Raji (cell line): ENCODE results near the gene TTC31.

Experiments used
- POLR2A ChIP-seq: IDR thresholded peaks from 2 replicates; pipeline ENCODE4 v1.6.1; 2011; ENCODE audit warnings: low read depth, low read length, control low read depth; ENCODE audit not compliant: insufficient read depth

Gene TTC31

DNA sequence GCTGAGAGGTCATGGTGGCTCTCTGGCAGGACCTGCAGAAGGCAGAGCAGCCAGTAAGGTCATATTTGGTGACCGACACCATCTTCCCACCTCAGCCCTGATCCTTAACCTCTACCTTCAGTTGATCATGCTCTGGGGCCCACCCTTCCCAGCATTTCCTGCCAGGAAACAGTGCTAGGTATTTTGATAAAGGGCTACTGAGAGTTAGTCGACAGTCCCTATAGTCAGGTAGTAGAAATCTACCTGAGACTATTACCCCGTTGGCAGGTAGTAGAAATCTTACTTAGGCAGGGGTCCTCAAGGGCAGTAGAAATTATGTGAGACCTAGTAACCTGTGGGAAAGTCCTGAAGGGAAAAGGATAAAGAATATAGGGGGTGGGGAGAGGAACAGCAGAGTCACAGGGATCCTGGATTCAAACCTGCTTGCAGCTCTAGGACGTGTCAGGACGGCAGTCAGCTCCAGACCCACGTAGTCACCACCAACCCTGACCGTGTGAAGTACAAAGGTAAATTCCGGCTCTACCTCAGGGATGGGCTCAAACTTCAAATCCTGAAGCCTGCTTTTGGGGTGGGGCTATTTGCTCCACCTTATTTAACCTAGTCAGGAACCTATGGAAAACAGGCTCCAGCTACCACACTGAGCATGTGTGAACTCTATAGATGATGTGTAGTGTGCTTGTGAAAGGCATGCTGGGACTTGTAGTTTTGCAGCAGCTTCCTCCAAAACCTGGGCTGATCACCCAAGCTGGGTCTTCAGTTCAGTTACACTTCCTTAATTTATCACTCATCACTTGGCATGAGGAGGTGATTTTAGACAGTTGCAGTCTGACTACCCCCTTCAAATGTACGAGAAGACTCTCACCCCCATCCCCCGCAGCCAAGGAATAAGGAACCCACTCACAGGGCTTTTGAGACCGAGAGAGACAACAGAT is 43.1 kb downstream of the TTC31 start, which contains the start of gene DQX1:
DQX1 (minus strand) TSS at position 515 of the 932 bp plus-strand sequence; CDS start at position 13, 502 bp downstream.
- TF ChIP-seq POLR2A, result peak; percentile 49

DNA sequence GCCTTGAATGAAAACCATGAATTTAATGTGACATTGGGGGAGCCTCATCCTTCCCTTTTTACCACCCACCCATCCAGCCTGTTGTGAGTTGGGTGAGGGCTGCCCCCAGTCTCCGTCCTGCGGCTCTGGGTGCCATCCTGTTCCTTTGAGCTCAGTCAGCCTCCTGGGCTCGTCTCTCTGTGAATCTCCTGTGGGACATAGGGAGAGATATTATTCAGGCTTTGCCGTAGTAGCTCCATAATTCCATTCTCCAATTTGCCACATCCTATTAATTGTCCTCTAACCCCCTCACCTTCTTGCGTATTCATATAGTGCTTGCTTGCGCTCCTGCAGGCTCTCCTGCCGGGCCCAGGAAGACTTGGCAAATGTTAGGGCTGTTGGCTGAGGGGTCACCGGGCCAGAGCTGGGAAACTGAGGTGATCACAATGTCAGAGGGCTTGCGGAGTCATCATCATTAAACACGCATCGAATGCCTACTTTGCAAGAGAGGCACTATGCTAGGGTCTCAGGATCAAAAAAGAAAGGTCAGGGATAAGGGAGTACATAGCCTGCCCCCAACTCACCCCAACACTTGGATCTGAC is 43.9 kb downstream of the TTC31 start:
- no peak for TF ChIP-seq POLR2A

DNA sequence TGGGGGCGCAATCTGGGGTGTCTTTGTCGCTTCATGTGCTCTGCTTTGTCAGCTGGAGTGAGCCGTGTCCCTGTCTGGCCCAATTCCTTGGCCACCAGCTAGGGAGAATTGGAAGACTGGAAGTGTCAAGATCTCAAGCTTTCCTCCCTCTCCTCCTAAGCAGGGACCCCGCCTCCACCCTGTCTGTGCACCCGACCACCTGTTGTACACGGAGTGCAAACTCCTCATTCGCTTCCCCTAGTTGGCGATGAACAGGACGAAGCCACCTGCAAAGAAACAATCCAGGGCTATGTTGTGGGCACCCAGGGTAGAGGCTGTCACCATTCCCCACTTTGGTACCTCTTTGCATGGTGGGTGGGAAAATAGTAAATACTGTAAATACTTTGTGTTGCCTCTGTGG is 44.9 kb downstream of the TTC31 start:
- no peak for TF ChIP-seq POLR2A

DNA sequence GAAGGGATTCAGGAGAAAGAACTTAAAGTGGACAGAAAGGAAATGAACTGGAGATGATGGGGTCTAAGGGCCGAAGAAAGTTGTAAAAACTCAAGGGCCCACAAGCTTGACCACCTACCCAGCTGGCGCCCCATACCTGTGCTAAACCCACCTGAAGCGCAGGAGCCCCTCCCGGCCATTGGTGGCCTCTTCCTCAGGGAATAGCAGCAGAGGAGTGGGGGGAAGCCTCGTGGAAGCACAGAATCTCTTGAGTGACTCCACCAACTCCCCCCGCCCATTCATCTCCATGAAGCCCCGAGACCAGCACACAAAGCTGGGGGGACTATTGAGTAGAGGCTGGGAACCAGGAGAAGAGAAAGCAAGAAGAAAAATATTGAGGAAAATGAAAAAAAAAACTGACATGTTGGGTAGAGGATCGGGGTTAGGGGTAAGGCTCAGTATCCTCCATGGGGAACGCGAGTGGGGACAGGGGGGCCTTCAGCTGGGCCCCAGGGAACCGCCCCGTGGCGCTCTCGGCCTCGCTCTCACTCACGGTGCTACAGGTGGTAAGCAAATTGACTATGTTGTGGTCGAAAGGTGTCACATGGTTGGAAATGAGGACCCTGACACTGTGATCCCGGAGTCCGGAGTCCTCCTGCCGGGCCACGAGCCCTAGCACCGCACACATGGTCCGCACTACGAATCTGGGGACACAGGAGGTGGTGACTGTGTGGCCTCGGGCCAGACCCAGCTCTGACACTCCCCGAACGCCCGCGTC is 45.9 kb downstream of the TTC31 start:
- no peak for TF ChIP-seq POLR2A

DNA sequence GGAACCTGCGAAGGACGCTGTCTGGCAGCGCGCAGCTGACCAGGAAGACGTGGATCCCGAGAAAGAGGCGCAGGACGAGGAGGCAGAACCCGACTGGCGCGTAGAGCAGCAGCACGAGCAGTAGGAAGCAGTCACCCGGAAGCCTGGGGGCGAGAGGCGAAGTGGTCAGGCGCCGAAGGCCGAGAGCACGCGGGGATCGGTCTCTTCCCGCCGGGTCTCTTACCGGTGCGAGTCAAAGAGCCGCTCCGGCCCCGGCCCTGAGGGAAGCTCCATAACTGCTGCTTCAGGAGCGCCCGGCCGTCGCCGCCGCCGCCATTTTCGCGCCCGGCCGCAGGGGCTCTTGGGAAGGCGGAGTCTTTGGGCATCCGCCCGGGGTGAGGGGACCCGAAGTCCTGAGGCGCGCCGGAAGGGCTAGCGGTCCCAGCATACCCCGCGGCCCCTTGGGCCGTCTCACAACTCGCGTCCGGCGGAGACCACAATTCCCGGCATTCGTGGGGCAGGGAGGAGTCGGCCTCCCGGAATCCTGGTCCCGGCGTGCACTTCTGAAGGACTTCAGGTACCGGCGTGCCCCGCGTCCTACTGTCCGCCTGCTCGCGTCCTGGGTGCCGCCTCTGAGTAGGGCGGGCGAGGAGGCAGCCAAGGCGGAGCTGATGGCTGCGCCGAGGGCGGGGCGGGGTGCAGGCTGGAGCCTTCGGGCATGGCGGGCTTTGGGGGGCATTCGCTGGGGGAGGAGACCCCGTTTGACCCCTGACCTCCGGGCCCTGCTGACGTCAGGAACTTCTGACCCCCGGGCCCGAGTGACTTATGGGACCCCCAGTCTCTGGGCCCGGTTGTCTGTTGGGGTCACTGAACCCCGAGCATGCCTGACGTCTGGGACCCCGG is 46.7 kb downstream of the TTC31 start, which contains the start of the genes AUP1 and HTRA2:
AUP1 (minus strand) TSS at position 350 of the 882 bp plus-strand sequence; CDS start at position 273, 77 bp downstream.
HTRA2 (plus strand) TSS at position 577 of the 882 bp plus-strand sequence; CDS start at position 651, 74 bp downstream.
- peak; percentile 67 for TF ChIP-seq POLR2A

DNA sequence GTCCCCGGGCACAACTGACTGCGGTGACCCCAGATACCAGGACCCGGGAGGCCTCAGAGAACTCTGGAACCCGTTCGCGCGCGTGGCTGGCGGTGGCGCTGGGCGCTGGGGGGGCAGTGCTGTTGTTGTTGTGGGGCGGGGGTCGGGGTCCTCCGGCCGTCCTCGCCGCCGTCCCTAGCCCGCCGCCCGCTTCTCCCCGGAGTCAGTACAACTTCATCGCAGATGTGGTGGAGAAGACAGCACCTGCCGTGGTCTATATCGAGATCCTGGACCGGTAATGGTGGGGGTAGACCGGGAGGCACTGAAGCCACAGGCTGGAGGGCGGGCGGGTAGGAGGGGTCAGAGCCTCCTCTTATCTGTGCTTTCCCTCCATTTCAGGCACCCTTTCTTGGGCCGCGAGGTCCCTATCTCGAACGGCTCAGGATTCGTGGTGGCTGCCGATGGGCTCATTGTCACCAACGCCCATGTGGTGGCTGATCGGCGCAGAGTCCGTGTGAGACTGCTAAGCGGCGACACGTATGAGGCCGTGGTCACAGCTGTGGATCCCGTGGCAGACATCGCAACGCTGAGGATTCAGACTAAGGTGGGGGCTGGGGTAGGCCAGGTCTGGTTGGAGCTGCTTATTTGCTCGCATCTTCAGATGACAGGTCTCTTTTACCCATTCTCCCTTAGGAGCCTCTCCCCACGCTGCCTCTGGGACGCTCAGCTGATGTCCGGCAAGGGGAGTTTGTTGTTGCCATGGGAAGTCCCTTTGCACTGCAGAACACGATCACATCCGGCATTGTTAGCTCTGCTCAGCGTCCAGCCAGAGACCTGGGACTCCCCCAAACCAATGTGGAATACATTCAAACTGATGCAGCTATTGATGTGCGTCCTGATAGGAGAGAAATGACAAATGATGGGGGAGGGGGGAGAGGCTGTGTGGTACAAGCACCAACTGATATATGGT is 47.6 kb downstream of the TTC31 start:
- peak; percentile 51; the same call in 1 of the 2 replicates for TF ChIP-seq POLR2A

DNA sequence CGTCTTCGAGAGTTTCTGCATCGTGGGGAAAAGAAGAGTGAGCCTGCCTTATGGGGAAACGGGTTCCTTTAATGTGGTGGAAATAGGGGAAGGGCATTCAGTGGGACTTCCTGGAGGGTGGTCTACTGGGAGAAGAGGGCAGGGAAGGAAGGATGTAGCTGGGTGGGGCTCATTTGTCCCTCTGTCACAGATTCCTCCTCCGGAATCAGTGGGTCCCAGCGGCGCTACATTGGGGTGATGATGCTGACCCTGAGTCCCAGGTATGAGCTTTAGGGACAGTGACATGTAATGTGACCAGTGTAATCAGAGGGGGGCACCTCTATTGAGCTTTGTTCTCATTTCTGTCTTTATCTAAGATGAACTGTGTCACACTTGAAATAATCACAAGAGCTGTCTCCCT is 48.8 kb downstream of the TTC31 start:
- TF ChIP-seq POLR2A, result no peak

DNA sequence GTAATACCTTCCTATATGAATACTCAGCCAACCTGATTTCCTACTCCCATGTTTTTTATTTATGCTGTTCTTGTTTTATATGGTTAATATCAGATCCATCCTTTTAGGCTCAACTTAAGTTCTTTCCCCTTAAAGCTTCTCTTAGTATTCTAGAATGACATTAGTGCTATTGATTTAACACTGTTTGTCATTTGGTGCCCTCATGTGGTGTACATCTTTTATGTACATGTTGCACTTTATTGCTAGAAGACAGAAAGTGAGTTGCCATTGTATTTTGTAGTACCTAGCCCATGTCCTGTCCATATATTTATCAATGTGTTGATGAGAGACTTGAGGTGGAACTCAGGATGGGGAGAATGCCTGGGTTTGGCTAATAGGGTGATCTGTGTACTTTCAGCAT is 49.3 kb downstream of the TTC31 start:
- TF ChIP-seq POLR2A, result no peak

DNA sequence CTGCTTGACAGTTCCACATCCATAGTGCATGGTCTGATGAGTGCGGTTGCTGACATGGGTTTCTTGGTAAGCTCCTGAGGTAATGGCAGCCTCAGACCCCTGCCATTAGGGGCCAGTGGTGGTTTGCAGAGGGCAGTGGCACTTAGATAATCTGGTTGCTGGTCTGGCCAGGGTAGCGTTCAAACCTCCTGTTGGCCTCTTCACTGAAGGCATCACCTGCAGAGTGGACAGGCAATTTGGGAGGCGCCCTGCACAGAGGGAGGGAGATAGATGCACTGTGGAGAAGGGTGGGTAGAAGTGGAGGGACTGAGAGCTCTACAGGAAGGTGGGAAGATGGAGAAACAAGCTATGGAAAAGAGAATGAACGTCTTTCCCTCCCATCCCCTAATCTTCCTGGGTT is 50.6 kb downstream of the TTC31 start:
- no peak for TF ChIP-seq POLR2A

DNA sequence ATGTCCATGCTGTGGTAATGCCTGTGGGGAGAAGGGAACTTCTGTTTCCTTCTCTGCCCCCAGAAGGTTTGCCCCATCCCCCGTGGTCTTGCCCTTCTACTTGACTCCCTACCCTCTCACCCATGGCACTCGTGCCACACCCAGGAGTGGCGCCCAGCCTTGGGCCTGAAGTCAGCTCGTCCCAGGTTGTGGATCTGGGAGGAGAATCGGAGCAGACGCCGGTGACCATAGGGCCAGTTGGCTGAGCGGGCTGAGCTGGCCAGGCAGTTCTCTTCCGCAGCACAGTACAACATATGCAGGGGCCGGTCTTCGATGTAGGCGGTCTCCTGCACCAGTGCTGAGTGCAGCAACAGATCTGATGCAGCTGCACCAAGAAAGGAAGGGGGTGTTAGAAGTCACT is 51.5 kb downstream of the TTC31 start:
- peak; percentile 9; the same call in 1 of the 2 replicates for TF ChIP-seq POLR2A

DNA sequence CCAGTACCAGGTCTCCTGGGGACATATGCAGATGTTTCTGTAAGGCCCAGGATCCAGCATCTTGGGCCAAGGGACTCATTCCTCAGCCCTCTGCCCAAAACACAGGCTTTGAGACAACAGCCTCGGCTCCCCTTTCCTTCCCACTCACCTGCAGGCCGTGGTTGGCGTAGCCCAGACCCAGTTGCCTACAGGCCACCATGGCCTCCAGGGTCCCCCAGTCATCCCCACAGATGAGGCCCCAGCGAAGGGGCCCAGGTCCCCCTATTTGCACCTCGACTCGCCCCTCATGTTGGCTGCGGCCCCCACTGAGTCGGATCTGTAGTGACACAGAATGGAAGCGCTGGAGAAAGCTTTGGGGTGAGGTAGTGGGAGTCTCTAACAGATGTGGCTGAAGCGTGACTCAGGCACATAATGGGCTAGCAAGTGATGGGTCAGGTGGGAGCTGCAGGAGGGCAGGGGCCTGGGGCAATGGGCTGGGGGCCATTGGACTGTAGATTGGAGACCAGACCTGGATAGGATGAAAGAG is 52.6 kb downstream of the TTC31 start:
- no peak for TF ChIP-seq POLR2A

DNA sequence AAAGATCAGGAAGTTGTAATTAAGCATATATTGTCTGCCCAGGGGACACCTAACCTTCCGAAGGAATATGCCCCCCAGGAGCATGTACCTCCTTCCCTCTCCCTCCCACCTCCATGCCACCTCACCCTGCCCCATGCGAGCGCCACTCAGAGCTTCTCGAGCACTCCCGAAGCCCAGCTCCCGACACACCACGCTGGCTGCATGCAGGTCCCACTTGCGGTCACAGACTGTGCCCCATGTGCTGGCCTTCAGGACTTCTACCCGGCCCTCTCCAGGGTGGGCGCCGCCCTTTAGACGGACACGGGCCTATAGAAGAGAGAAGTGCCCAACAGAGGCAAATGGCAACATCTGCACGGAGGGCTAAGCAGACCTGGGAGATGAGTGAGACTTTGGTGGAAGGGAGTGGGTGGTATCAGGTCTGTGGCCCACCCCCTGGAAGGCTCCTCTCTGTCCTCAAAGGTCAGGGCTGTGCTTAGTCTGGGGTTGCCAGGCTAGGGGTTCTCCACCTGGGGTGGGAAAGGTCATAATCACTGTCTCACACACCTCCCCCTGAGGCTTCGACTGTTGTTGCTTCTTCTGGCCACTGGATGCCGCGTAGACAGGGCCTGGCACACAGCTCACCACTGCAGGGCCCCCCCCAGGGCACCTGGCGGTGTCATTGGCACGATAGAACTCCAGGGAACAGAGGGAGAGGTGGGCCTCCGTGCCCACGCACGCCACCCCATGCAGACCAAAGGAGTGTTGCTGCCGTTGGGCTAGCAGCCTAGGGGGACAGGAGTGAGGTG is 53.5 kb downstream of the TTC31 start:
- no peak for TF ChIP-seq POLR2A

DNA sequence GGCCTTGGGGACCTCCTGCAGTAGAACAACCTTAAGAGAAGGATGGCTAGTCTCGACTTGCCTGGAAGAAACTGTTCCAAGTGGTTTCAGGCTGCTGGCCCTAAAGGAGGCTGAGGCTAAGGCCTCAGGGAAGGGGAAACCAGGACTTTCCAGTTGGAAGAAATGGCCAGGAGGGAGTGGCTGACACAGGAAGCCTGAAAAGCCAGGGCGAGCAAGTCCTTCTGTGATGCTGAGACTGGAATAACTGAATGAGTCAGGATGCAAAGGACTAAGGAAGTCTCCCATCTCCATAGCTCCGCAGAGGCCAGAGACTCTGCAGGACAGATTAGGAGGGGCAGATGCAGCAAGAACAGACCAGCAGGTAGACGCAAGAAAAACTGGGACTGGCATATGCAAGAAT is 54.3 kb downstream of the TTC31 start:
- TF ChIP-seq POLR2A, result no peak
